Mucosa of descending colon (tissue), 3 donors: ENCODE data around the gene MRPS11. TPM values are rescaled to one million over a fixed set of nuclear protein-coding genes. Genes with fewer than 3 reads are reported as not detected.

Experiments
- ATAC-seq: fragments of 200-7000 bp; cut with Tn5 transposase; one replicate; pipeline ENCODE4 v1.9.1; 2020; ENCODE audit warnings: mild to moderate bottlenecking, moderate library complexity
- DNase-seq, 3 donors: peaks; one replicate each; pipeline ENCODE4 v3.0.0-alpha.2; 2020
- H3K36me3 ChIP-seq: fragments of 200-600 bp; one replicate; pipeline ENCODE4 v1.8.0; 2021; ENCODE audit warnings: low read depth, mild to moderate bottlenecking
- H3K4me1 ChIP-seq: fragments of 200-600 bp; one replicate; pipeline ENCODE4 v1.8.0; 2021; ENCODE audit warnings: low read depth, mild to moderate bottlenecking
- H3K4me3 ChIP-seq: fragments of 200-600 bp; one replicate; pipeline ENCODE4 v1.8.0; 2021; ENCODE audit warnings: mild to moderate bottlenecking
- H3K9me3 ChIP-seq: fragments of 200-600 bp; one replicate; pipeline ENCODE4 v1.8.0; 2021; ENCODE audit warnings: mild to moderate bottlenecking
- CTCF ChIP-seq: fragments of 200-600 bp; IDR thresholded peaks from one replicate; pipeline ENCODE4 v1.8.0; 2022; ENCODE audit warnings: antibody characterized with exemption, mild to moderate bottlenecking
- intact Hi-C, 2 donors: fragments of 100-400 bp; cut with DNase I in 1 of 2; cut with micrococcal nuclease in 1 of 2; formaldehyde crosslinking; loops; one replicate each; pipeline versions ENCODE4 v1.11.0 to v1.11.1; 2022; cut with DNase I, micrococcal nuclease
- total RNA-seq, 3 donors: library from RNA; stranded (reverse); fragmentation: NEBNext Ultra II Directional in 2 of 3; extraction: Animal tissue kit (Norgen Biotek cat#: 25700) in 2 of 3; gene quantifications; one replicate each; pipeline versions ENCODE4 v1.2.1 to v1.2.4, GENCODE V29; 2021 to 2023
- donor health status: DM: no; HTN: no; CAD: no; lungs with moderate emphysema.
- donor health status: DM: no; HTN: no; CAD: no.
- donor health status: DM: no; HTN: yes; CAD: no.

MRPS11 gene
- total RNA-seq, 3 donors from 2014 or later = 44.7 to 54.6 (median 52.6) TPM

- ATAC-seq (no peak), DNase-seq (no peak)
- Histone ChIP-seq H3K4me1 (no peaks in the 10 kb centered on the region), H3K36me3 (no peaks in the 10 kb centered on the region), H3K9me3 (no peaks in the 10 kb centered on the region), H3K4me3 (no peak overlapping the region)
- intact Hi-C loops = loop anchor here in 1 of 2 donors (10.0 kb wide), 1 partner anchor 136 kb away; no protein-coding TSS in a partner anchor
- no peak for TF ChIP-seq CTCF
These were observed 11.7 kb downstream of the MRPS11 start for GRCh38 chr15:88479169-88479568.

- Histone ChIP-seq H3K36me3 (no peaks in the 10 kb centered on the region), H3K9me3 (no peaks in the 10 kb centered on the region), H3K4me3 (no peak overlapping the region), H3K4me1 (no peaks in the 10 kb centered on the region)
- no peak for DNase-seq
- TF ChIP-seq CTCF = no peak
- intact Hi-C loops = no loop called here
- no peak for ATAC-seq
These were observed 13.5 kb downstream of the MRPS11 start for GRCh38 chr15:88480981-88481380.

GRCh38 chr15:88482263-88482662, 14.8 kb downstream of the MRPS11 start:
- no peaks in the 10 kb centered on the region for H3K36me3 ChIP-seq
- intact Hi-C loops = no loop called here
- H3K4me1 ChIP-seq = no peaks in the 10 kb centered on the region
- no peak for ATAC-seq
- DNase-seq = no peak
- TF ChIP-seq CTCF = no peak
- H3K4me3 ChIP-seq = no peak overlapping the region
- no peaks in the 10 kb centered on the region for H3K9me3 ChIP-seq

GRCh38 chr15:88484682-88485331, 17.3 kb downstream of the MRPS11 start:
- ATAC-seq (no peak), DNase-seq (no peak)
- no peaks in the 10 kb centered on the region for H3K4me1 ChIP-seq
- intact Hi-C loops = no loop called here
- TF ChIP-seq CTCF = no peak
- no peaks in the 10 kb centered on the region for H3K9me3 ChIP-seq
- no peaks in the 10 kb centered on the region for H3K36me3 ChIP-seq
- no peak overlapping the region for H3K4me3 ChIP-seq

GRCh38 chr15:88487178-88487795, 19.8 kb downstream of the MRPS11 start:
- TF ChIP-seq CTCF = no peak
- no peak overlapping the region for H3K4me3 ChIP-seq
- DNase-seq = no peak
- H3K4me1 ChIP-seq = no peaks in the 10 kb centered on the region
- intact Hi-C loops = no loop called here
- H3K36me3 ChIP-seq = no peaks in the 10 kb centered on the region
- ATAC-seq = no peak
- no peaks in the 10 kb centered on the region for H3K9me3 ChIP-seq
